Natural killer cell treated with Interleukin-12 subunit alpha and Interleukin-12 subunit beta and Interleukin-15 and Interleukin-18, amount 100 ng/mL, for 72 hours (primary cell): ENCODE measurements around the gene CYBRD1. TPM values are rescaled to one million over a fixed set of nuclear protein-coding genes. Genes with fewer than 3 reads are reported as not detected.

Experiments
- total RNA-seq, 2 donors: library from RNA; stranded (reverse); gene quantifications; one replicate each; pipeline ENCODE4 v1.2.3, GENCODE V29; 2022

Gene CYBRD1
- total RNA-seq, 2 donors from 2014 or later = 0.78 to 5.2 TPM

Other genes starting within 250 kb of the CYBRD1 start
- gene METTL8, start 88.5 kb upstream of the CYBRD1 start, total RNA-seq = 10 to 100 TPM; 16.0 to 35.6 TPM
- gene DCAF17, start 88.2 kb upstream of the CYBRD1 start, total RNA-seq = 10 to 100 TPM; 12.4 to 17.5 TPM
- gene DYNC1I2, start 165.0 kb downstream of the CYBRD1 start, total RNA-seq = 10 to 100 TPM; 51.0 to 62.3 TPM